Esophagus squamous epithelium (tissue), 4 donors: ENCODE results near the gene TET1.

ENCODE experiments used
- CTCF ChIP-seq, 6 experiments: fragments of 450-650 bp in 4 of 6; fragments of 200-600 bp in 2 of 6; sonication (generic) in 2 of 6; IDR thresholded peaks; one replicate each; pipeline ENCODE4 v1.5.1; 2016 to 2019; ENCODE audit warnings: antibody characterized with exemption in 6 of 6, mild to moderate bottlenecking in 4 of 6, moderate library complexity in 4 of 6
- POLR2A ChIP-seq, 4 donors: fragments of 450-650 bp; IDR thresholded peaks; one replicate each; pipeline ENCODE4 v1.6.1; 2017; ENCODE audit warnings: antibody characterized with exemption in 4 of 4, mild to moderate bottlenecking in 4 of 4, moderate library complexity in 3 of 4

GRCh38 chr10:68543004-68543918, 16.9 kb upstream of the TET1 start:
- TF ChIP-seq CTCF (IDR thresholded peaks at IDR 0.05) = no peak
- TF ChIP-seq POLR2A (IDR thresholded peaks at IDR 0.05) = no peak
